Muscle of back (tissue), 13 donors: ENCODE measurements around the gene TMEM41A. TPM values are rescaled to one million over a fixed set of nuclear protein-coding genes. Genes with fewer than 3 reads are reported as not detected.

ENCODE experiments used
- DNase-seq, 3 donors: peaks; one replicate each; pipeline versions ENCODE4 v3.0.0 to v3.0.0-alpha.2; 2013
- long read RNA-seq, 9 donors: transcript quantifications; one replicate each; lab custom pipeline, GENCODE V29; 2026
- polyA plus RNA-seq, 10 donors: library from polyadenylated mRNA; unstranded; fragments of 120-200 nt; gene quantifications; one replicate each; pipeline ENCODE4 v1.2.1, GENCODE V29; 2013; ENCODE audit not compliant: insufficient read length in 10 of 10

The TMEM41A gene
- 10 to 100 TPM; 12.2 to 20.7 (median 16.8) TPM for polyA plus RNA-seq
- long read RNA-seq, donor 1, transcript TMEM41A-203 (5 exons, 2,827 nt), result major isoform, 5 of 6 reads
- long read RNA-seq, donor 1, partial matches to known transcripts, result 0 of 6 reads
- long read RNA-seq, donor 1, other reads (novel, unspliced or antisense), result 0 of 6 reads
- long read RNA-seq, donor 2, result 0 reads
- long read RNA-seq, donor 3, result 0 reads
- long read RNA-seq, donor 4, full-length matches to known transcripts, result 4 of 4 reads
- long read RNA-seq, donor 4, partial matches to known transcripts, result 0 of 4 reads
- long read RNA-seq, donor 4, other reads (novel, unspliced or antisense), result 0 of 4 reads
- long read RNA-seq, donor 5, full-length matches to known transcripts, result 6 of 6 reads
- long read RNA-seq, donor 5, partial matches to known transcripts, result 0 of 6 reads
- long read RNA-seq, donor 5, other reads (novel, unspliced or antisense), result 0 of 6 reads
- long read RNA-seq, donor 6, transcript TMEM41A-203 (5 exons, 2,827 nt), result major isoform, 9 of 22 reads
- long read RNA-seq, donor 6, partial matches to known transcripts, result 12 of 22 reads
- long read RNA-seq, donor 6, other reads (novel, unspliced or antisense), result 0 of 22 reads
- long read RNA-seq, donor 7, transcript TMEM41A-203 (5 exons, 2,827 nt), result major isoform, 7 of 7 reads
- long read RNA-seq, donor 7, partial matches to known transcripts, result 0 of 7 reads
- long read RNA-seq, donor 7, other reads (novel, unspliced or antisense), result 0 of 7 reads
- long read RNA-seq, donor 8, partial matches to known transcripts, result 0 of 4 reads
- long read RNA-seq, donor 8, other reads (novel, unspliced or antisense), result 0 of 4 reads
- long read RNA-seq, donor 9, result 0 reads

DNA sequence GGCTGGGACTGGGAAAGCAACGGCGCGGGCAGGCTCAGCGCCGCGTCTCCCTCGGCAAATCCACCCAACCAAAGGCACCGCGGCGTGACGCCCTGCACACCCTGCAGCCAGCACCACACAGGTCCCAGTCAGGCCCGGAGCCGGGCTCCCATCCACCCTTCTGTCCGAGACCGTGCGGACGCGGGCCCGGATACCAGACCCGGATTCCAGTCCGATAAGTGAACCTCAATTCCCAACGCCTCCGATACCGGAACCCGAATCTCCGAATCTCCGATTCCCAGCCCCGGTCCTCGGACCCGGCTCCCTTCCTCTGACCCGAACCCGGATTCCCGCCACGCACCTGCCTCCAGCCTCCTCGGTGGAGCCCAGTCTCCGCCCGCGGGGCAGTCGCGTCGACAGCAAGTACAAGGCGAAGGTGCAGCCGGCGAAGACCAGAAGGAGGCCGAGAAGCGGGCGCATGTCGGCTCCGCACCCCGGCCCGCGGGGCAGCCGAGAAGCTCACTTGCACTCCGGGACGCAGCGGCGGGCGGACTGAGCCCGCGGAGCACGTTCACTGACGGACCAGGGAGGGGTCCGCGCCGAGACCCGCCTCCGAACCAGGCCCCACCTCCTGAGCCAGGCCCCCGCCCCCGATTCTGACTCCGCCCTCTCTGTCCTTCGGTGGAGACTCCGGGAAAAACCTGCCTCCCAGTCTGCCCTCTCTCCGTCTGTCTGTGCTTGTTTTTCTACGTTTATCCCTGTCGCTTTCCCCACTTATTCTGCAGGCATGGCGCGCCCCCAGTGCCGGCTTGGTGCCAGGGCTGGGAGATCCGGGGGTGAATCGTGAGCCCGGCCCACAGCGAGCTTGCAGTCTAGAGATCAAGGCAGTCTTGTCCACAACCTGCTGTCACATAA, at the start of gene TMEM41A:
TMEM41A (minus strand) TSS at position 533 of the 894 bp plus-strand sequence; CDS start at position 459, 74 bp downstream.
- peak; percentile 89 to 96 (median 94) for DNase-seq

DNA sequence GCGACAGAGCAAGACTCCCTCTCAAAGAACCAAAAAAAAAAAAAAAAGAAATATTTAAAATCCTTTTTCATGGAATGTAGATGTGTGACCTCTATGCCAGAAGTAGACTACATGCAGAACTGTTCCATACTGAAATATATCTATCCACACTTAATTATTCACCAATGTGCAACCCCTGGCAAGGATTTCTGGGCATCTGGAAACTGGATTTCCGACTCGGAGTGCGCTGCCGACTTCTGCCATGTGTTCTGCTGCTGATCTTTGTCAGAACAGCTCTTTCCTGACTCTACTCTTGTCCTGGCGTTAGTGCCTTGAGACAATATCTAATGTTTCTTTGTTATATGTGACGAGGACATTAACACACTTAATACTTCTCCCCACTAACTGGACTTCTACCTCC, 41.9 kb upstream of the TMEM41A start:
- no peak for DNase-seq

DNA sequence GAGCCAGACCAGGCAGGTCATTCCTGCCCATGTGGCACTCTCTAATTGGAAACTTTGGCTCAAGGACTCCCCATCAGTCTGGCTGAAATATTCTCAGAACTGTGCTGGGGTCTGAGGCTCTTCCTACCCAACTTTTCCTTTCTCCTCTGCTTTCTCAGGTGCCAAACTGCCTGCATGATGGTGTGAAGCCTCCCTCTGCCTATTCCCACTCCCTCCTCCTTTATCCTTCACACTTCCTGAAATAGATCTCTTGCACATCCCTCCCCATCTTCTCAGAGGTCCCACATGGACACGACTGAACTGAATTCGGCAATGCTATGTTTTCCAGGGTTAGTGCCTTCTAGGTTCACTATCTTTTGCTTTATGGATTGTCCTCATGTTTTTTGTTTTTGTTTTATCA, 41.1 kb upstream of the TMEM41A start:
- DNase-seq, result no peak

DNA sequence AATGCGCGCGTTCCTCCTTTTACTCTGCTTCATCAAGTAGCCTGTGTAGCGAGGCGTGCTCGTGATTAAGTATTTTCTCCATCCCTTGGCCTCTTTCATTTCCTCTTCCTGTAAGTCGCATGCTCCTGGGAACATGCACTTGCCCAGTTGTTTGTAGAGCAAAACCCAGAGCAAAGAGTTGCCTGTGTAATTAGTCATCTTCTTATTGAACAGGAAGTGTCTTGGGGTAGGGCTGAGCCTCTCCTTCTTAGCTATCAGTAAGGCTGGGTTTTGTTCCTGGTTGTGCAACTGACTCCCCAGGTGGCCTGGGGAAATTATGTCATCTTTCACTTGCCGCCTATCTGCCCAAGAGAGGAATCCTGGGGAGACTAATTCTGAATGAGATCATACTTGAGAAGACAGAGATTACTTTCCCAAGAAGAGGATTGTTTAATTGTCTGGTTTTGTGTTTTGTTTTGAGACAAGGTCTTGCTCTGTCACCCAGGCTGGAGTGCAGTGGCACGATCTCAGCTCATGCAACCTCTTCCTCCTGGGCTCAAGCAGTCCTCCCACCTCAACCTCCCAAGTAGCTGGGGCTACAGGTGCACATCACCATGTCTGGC, 38.6 kb upstream of the TMEM41A start:
- DNase-seq, result peak; percentile 20 to 38 (median 33)

- no peak for DNase-seq
These were observed 35.7 kb upstream of the TMEM41A start for GRCh38 chr3:185534511-185534910.

- no peak for DNase-seq
These were observed 34.1 kb upstream of the TMEM41A start for GRCh38 chr3:185532901-185533300.

DNA sequence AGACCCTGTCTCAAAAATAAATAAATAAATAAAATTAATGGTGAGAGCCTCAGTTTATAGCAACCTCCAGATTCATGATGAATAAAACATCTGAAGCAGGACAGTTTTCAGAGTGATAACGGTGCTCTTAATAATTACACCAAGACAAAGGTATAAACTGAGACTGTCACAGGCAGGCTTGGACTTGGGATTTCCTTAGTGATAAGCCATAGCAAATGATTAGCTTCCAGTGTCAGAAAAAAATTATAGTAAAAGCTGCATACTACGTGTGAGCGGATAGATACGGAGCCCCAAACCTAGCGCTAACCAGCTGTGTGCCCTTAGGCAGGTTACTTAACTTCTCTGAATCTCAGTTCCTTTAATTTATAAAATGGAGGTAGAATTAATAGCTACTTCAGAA, 32.0 kb upstream of the TMEM41A start:
- no peak for DNase-seq

GRCh38 chr3:185528532-185528931, 29.7 kb upstream of the TMEM41A start:
- no peak for DNase-seq

DNA sequence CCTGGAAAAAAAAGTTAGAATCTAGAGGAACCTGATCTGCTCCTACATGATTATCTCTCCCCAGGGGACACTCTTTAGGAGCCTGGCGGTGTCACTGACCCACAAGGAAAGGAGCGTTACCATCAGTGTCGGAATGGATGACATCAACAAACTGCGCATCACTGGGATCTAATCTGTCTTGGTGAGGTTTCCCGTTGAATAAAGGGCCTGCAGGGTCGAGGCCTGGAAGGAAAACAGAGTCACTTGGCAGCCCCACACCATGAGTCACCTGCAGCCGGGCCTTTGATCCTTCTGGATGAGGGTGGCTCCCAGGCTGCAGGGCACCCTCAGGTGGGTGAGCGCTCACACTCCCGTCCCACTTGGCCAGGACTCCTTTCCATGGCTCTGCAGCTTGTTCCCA, 28.5 kb upstream of the TMEM41A start:
- DNase-seq, result no peak

DNA sequence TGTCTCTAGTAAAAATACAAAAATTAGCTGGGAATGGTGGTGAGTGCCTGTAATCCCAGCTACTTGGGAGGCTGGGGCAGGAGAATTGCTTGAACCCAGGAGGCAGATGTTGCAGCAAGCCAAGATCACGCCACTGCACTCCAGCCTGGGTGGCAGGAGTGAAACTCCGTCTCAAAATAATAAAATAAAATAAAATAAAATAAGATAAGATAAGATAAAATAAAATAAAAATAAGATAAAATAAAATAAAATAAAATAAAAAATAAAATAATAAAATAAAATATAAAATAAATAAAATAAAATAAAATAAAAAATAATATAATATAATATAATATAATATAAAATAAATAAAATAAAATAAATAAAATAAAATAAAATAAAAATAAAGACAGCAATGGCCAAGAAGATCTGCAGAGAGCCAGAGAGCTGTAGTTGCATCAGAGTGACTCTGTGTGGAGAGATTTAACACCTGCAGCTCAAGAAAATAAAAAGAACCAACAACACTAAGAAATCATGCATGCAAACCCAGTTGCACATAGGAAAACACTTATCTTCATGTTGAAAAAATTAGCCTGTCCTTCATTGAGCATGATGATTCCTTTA, 27.6 kb upstream of the TMEM41A start:
- DNase-seq, result no peak

DNA sequence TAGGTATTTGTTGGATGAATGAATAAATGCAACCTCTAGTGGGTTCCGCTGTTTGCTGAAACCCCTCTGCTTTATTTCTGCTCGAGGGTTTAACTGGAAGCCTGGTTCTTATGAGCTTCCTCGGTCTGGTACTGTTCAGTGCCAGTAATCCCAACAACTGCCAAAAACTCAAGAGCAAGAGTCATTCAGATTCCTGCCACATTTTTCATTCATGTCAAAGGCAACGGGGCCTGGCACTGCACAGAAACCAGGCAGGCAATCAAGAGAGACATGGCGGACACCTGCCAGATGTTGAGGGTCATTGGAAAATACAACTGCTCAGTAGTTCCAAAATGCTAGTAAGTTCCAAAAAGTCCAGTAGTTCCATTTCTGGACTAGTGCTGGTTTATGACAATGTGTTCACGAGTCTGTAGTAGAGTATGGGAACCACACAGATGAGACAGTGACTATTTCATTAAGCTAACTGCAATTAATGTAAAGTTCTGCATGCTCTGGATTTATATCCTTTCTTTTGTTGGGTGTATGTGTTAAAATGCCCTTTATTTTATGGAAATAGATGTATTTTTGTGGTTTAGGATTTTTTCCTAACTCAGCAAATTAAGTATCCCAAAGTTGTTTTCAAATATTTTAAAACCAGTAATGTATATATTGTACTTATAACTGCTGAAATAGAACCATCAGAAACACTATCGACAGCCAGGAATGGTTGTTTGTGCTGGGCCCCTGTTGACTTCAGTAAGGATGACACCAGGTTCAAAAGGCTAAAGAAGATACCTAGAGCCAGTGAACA, 22.7 kb upstream of the TMEM41A start:
- DNase-seq, result no peak

GRCh38 chr3:185519021-185519420, 20.2 kb upstream of the TMEM41A start:
- no peak for DNase-seq

GRCh38 chr3:185517387-185518130, 18.7 kb upstream of the TMEM41A start:
- DNase-seq, result no peak

DNA sequence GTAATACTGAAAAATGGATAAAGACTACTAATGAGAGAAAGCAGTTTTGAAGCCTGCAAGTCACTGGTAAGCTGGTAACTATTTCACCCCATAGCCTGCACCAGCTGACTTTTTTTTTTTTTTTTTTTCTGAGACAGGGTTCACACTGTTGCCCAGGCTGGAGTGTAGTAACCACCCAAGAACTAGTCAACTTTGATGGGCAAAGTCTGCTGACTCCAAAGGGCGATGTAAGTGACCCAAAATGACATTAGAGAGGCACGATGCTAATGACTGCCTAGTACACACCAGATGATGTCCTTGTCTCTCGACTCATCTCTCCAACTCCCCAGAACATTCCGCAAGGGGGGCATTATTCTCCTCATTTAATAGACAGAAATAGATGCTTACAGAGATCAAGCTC, 12.9 kb upstream of the TMEM41A start:
- no peak for DNase-seq

DNA sequence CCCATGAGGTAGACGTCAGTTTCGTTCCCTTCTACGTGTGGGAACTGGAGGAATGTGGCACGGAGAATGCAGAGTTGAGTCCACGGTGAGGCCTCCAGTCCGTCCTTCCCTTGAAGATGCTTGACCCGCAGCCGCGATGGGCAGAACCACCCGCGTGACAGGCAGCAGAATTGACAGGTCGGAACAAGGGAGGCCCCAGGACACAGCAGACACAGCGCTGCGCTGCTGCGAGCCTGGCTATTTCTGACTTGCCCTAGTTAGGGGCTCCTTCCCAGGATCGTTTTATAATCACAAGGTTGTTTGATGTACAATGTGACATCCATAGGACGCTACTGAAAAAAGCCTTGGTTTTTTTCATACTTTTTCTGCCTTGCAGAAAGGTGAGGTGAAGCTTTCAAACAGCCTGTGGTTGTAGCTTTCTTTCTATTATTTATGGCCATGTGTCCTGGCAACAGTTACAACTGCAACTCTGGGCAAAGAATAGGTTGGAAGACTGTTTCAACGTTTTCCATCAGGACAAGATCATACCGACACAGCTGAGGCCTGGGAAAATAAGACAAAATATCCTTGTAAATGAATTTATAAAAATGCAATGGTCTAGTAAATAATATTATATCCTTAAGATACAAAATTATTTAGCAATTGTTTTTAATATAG, 9.6 kb upstream of the TMEM41A start:
- DNase-seq, result no peak

DNA sequence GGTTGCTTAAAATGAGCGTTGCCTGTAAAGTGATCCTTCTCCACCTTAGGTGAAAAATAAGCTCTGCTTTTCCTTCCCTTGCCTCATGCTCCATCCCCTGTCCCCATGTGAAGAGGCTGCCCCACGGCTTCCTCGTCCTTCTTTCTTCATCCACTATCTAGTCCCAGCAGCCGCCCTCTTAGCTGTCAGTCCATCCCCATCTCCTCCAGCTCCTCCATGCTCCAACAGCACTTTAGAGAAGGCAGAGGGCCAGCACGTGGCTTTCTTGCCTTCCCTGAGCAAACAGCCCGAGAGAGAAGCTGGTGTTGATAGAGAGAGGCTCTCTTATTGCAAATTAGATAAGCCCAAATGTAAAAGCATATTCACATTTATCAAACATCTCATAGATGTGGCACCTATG, 9.0 kb upstream of the TMEM41A start:
- DNase-seq, result no peak

DNA sequence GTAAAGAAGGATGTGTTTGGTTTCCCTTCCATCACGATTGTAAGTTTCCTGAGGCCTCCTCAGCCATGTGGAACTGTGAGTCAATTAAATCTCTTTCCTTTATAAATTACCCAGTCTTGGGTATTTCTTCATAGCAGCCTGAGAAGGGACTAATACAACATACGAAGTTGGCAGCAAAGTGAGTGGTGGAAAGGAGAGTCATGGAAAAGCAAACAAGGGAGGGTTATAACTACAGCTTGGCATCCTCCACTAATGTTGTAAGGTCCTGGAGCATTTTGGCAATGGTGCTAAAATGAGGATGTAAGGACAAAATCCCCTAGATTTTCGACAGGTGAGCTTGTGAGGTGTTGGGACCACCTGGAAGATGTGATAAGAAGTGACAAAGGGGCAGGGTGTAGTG, 5.8 kb upstream of the TMEM41A start:
- no peak for DNase-seq

GRCh38 chr3:185503521-185503920, 4.7 kb upstream of the TMEM41A start:
- DNase-seq, result no peak

DNA sequence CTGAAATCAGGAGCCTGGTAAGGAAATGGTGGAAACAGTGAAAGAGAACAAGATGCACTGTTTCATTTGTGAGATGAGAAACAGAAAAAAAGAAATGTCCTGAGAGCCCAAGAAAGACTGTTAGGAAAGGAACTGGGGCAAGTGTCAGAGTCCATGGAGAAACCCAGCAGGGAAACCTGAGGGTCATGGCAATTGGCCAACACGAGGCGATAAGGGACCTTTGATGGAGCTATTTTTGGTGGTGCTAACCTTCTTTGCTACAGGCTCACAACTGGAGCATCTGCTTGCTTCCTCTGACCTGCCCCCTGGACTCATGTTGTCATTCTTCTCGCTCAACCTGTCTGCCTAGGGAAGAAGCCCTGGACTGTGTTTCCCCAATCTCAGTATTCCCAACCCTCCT, 4.2 kb upstream of the TMEM41A start:
- no peak for DNase-seq
